ENCODE measurements around the gene RFPL2.

The RFPL2 gene

GRCh38 chr22:32222991-32223390 lies 18.1 kb upstream of the RFPL2 start:
- no peak overlapping the region for H3K4me3 ChIP-seq (replicated peaks; ENCODE audit: low read depth, low read length)
- TF ChIP-seq CTCF (IDR thresholded peaks at IDR 0.05; ENCODE audit: low read depth, low read length, missing control alignments), result no peak
- no peak for DNase-seq (ENCODE audit: extremely low read depth, low read depth)

GRCh38 chr22:32219026-32219425 lies 14.2 kb upstream of the RFPL2 start:
- no peak overlapping the region for H3K4me3 ChIP-seq (replicated peaks; ENCODE audit: low read depth, low read length)
- DNase-seq (ENCODE audit: extremely low read depth, low read depth), result no peak
- no peak for TF ChIP-seq CTCF (IDR thresholded peaks at IDR 0.05; ENCODE audit: low read depth, low read length, missing control alignments)

GRCh38 chr22:32218470-32218869 lies 13.6 kb upstream of the RFPL2 start:
- no peak for TF ChIP-seq CTCF (IDR thresholded peaks at IDR 0.05; ENCODE audit: low read depth, low read length, missing control alignments)
- DNase-seq (ENCODE audit: extremely low read depth, low read depth), result no peak
- H3K4me3 ChIP-seq (replicated peaks; ENCODE audit: low read depth, low read length), result no peak overlapping the region

GRCh38 chr22:32217465-32217864 lies 12.6 kb upstream of the RFPL2 start:
- no peak for TF ChIP-seq CTCF (IDR thresholded peaks at IDR 0.05; ENCODE audit: low read depth, low read length, missing control alignments)
- no peak for DNase-seq (ENCODE audit: extremely low read depth, low read depth)
- H3K4me3 ChIP-seq (replicated peaks; ENCODE audit: low read depth, low read length), result no peak overlapping the region

GRCh38 chr22:32216911-32217310 lies 12.0 kb upstream of the RFPL2 start:
- no peak for TF ChIP-seq CTCF (IDR thresholded peaks at IDR 0.05; ENCODE audit: low read depth, low read length, missing control alignments)
- no peak for DNase-seq (ENCODE audit: extremely low read depth, low read depth)
- H3K4me3 ChIP-seq (replicated peaks; ENCODE audit: low read depth, low read length), result no peak overlapping the region

- TF ChIP-seq CTCF (IDR thresholded peaks at IDR 0.05; ENCODE audit: low read depth, low read length, missing control alignments), result no peak
- no peak overlapping the region for H3K4me3 ChIP-seq (replicated peaks; ENCODE audit: low read depth, low read length)
- no peak for DNase-seq (ENCODE audit: extremely low read depth, low read depth)
Observed at GRCh38 chr22:32211011-32211410, 6.1 kb upstream of the RFPL2 start.

- no peak for DNase-seq (ENCODE audit: extremely low read depth, low read depth)
- no peak for TF ChIP-seq CTCF (IDR thresholded peaks at IDR 0.05; ENCODE audit: low read depth, low read length, missing control alignments)
- no peak overlapping the region for H3K4me3 ChIP-seq (replicated peaks; ENCODE audit: low read depth, low read length)
Observed at GRCh38 chr22:32208681-32209080, 3.8 kb upstream of the RFPL2 start.
